Natural killer cell treated with Interleukin-12 subunit alpha and Interleukin-12 subunit beta and Interleukin-15 and Interleukin-18, amount 100 ng/mL, for 72 hours (primary cell): ENCODE data around the gene SPTLC3. TPM values are rescaled to one million over a fixed set of nuclear protein-coding genes. Genes with fewer than 3 reads are reported as not detected.

ENCODE experiments used
- ATAC-seq, 2 donors: fragments of 150-1000 bp; cut with Tn5 transposase in 1 of 2; sonication (Bioruptor Pico), chemical (Tn5 transposase) in 1 of 2; 2 replicates each; pipeline ENCODE4 v1.10.0; 2021
- DNase-seq: peaks from one replicate; pipeline ENCODE4 v3.0.0; 2022; ENCODE audit warnings: low spot score
- H3K27ac Mint-ChIP-seq, 2 donors: 1 replicate in 1 of 2; 2 replicates in 1 of 2; pipeline ENCODE4 v1.8.0; 2022; ENCODE audit warnings: mixed read lengths in 2 of 2, mild to moderate bottlenecking in 1 of 2, moderate library complexity in 1 of 2
- H3K27me3 Mint-ChIP-seq, 2 donors: 1 replicate in 1 of 2; 2 replicates in 1 of 2; pipeline ENCODE4 v1.8.0; 2022; ENCODE audit warnings: mixed read lengths in 2 of 2
- H3K36me3 Mint-ChIP-seq: one replicate; pipeline ENCODE4 v1.8.0; 2022; ENCODE audit warnings: mixed read lengths
- H3K4me1 Mint-ChIP-seq, 2 donors: 1 replicate in 1 of 2; 2 replicates in 1 of 2; pipeline ENCODE4 v1.8.0; 2022; ENCODE audit warnings: low read depth in 2 of 2, mixed read lengths in 2 of 2, mild to moderate bottlenecking in 1 of 2
- H3K4me3 Mint-ChIP-seq: one replicate; pipeline ENCODE4 v1.8.0; 2022; ENCODE audit warnings: mixed read lengths
- H3K9me3 Mint-ChIP-seq: 2 replicates; pipeline ENCODE4 v1.8.0; 2022; ENCODE audit warnings: mixed read lengths
- total RNA-seq, 2 donors: library from RNA; stranded (reverse); gene quantifications; one replicate each; pipeline ENCODE4 v1.2.3, GENCODE V29; 2022

Gene SPTLC3
- total RNA-seq, 2 donors from 2014 or later, result not detected

DNA sequence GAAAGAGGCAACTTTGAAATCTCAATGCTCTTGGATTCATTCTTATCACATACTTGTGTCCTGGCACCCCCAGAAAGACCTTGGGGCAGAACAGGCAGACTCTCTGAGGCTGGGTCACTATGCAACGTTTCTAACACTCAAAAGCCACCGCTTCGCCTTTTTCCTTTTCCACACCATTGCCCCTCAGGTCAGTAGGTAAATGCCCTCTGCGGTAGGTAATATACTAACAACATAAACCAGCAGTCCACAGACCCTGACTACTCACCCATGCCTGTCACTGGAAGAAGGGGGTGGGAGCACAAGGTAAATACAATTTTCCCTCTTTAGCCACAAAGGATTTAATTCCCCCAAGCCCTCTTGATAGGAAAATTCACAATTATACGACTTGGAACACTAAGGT is 6.5 kb upstream of the SPTLC3 start:
- H3K27me3 Mint-ChIP-seq, result peaks cover 0 to 9% of the 10 kb centered on the region in 2 donors
- H3K36me3 Mint-ChIP-seq, result no peaks in the 10 kb centered on the region
- H3K9me3 Mint-ChIP-seq, result no peaks in the 10 kb centered on the region
- DNase-seq (no peak), ATAC-seq (no peak)
- no peak overlapping the region for H3K4me3 Mint-ChIP-seq
- H3K27ac Mint-ChIP-seq, result no peak overlapping the region
- H3K4me1 Mint-ChIP-seq, result no peaks in the 10 kb centered on the region

DNA sequence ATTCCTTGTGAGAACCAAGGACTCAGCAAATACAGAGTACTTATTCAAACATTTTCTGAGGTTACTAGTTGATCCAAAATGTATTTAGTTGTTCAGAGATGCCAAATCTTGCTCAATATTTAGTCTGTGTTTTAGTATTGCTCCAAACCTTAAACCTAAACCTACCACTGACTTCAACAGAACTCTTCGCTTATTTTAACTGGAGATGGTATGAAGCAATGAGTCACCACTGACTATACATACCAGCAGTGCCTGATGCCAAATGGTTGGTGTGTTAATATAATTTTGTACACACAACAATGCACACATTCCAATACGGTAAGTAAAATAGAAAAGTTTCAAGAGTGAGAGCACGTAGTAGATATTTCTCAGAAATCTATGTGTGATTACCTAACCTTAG is 1.9 kb upstream of the SPTLC3 start:
- DNase-seq (no peak), ATAC-seq (no peak)
- H3K27ac Mint-ChIP-seq, result no peak overlapping the region
- H3K27me3 Mint-ChIP-seq, result peaks cover 0 to 5% of the 10 kb centered on the region in 2 donors
- peaks cover 20 to 25% of the 10 kb centered on the region in 2 donors for H3K4me1 Mint-ChIP-seq
- no peaks in the 10 kb centered on the region for H3K9me3 Mint-ChIP-seq
- no peaks in the 10 kb centered on the region for H3K36me3 Mint-ChIP-seq
- H3K4me3 Mint-ChIP-seq, result no peak overlapping the region

DNA sequence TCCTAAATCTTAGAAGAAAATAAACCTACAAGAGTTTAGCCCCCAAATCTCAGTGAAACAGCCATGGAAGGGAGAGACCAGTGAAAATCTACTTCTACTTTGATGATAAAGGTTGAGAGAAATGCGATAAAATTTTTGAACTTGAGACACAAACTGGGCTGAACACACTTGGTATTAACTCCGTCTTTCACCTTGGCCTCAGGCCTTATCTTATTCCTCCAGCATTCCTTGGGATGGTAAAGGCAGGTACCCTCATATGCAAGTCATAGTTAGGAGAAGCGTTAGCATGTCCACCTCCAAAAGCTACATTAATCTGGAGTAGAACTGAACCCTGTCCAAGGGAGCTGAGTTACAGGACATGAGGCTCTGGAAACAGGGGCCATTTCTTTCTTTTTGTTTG is 1.2 kb upstream of the SPTLC3 start:
- no peak overlapping the region for H3K4me3 Mint-ChIP-seq
- ATAC-seq (no peak), DNase-seq (no peak)
- no peaks in the 10 kb centered on the region for H3K9me3 Mint-ChIP-seq
- peaks cover 0 to 5% of the 10 kb centered on the region in 2 donors for H3K27me3 Mint-ChIP-seq
- peaks cover 20 to 25% of the 10 kb centered on the region in 2 donors for H3K4me1 Mint-ChIP-seq
- H3K27ac Mint-ChIP-seq, result no peak overlapping the region
- H3K36me3 Mint-ChIP-seq, result no peaks in the 10 kb centered on the region

DNA sequence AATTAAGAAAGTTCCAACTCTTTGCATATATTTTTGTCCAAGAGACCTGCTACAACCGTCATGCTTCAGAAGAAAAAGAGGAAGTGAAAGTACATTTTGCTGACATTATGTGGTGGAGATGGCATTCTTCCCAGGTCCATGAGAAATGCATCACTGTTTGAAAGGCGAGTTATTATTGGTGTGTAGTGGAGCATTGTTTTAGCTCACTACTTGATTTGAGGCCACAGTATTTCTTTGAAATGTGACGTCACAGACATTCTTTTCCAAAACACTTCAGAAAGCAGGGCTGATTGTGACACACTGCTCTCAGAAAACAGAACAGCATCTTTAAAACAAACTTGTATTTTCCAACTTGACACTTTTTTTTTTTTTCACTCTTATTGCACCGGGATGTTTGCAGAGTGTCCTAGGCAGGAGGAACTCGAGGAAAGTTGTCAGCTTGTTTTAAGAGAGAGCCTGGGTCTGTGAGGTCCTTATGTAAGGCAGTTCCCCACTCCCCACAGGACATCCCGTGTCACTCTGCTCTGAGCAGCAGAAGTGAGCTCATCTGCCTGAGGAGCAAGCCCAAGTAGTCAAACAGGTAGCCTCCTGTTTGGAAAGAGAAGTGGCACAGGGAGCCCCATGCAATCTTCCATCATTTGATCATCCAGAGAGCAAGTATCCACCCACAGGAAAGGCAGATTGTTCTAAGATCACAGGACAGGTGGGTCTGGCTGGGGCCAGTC is 1.1 kb downstream of the SPTLC3 start:
- Mint-ChIP-seq H3K4me1 (peaks cover 20 to 25% of the 10 kb centered on the region in 2 donors), H3K27me3 (peaks cover 0 to 5% of the 10 kb centered on the region in 2 donors), H3K9me3 (no peaks in the 10 kb centered on the region), H3K36me3 (peaks cover 6% of the 10 kb centered on the region), H3K4me3 (peak overlapping the region; percentile 66), H3K27ac (peak overlapping the region in 1 of 2 donors; percentile 31)
- ATAC-seq (peak in 1 of 2 donors; percentile 67), DNase-seq (no peak)

DNA sequence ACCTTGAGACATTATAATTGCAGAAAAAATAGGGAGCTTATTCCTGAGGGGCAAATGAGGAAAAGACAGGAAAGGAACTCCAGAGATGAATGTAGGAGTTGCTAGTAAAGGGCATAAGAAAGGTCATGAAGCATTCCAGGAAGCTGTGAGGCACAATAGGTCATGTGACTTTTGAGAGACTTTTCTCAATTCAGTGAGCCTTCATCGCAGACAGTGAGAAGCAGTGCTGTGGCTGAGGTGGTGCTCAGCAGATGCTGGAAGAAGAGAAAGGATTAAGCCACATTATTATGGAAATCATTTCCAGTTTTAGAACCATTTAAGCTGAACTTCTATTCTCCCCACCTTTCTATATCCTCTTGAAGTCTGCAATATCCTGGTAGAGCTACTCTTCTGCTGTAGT is 4.1 kb downstream of the SPTLC3 start:
- H3K27me3 Mint-ChIP-seq, result no peaks in the 10 kb centered on the region
- H3K27ac Mint-ChIP-seq, result no peak overlapping the region
- H3K36me3 Mint-ChIP-seq, result peaks cover 6% of the 10 kb centered on the region

DNA sequence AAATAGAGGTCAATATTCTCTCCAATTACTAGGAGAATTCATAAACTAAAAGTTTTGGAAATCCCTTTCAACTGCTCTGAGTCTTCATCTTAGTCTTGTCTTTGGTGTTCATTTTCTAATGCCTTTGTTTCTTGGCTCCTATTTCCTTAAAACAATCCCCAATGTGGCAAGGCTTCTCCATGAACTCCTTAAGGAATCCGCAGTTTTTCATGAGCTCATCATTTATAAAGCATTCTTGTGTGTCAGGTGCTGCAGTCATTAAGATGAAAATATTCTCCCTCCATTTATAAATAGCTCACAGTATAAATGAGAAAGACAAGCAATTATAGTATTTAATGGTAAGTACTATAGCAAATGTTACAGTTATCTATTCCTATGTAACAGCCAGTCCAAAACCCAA is 4.6 kb downstream of the SPTLC3 start:
- no peak overlapping the region for H3K4me3 Mint-ChIP-seq

More for the DNA sequence above, 4.1 kb downstream of the SPTLC3 start:
- Mint-ChIP-seq H3K9me3 (no peaks in the 10 kb centered on the region), H3K4me1 (peaks cover 20 to 25% of the 10 kb centered on the region in 2 donors), H3K4me3 (no peak overlapping the region)
- DNase-seq (no peak), ATAC-seq (no peak)

DNA sequence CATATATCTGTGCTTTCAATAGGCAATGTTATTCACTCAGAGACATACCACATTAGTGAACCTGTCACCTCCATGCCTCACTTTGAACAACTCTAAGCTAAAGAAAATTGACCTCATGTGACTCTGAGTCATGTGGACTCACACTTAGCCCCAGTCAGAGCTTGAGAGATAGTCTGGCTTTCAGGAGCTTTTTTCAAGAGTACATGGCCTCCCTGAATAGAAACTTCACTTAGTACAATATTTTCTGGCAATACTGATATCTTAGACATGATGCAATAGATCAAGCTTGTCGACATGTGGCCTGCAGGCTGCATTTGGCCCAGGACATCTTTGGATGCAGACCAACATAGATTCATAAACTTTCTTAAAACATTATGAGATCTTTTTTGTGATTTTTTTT is 8.5 kb downstream of the SPTLC3 start:
- DNase-seq, result no peak
- H3K4me1 Mint-ChIP-seq, result no peaks in the 10 kb centered on the region
- no peak overlapping the region for H3K27ac Mint-ChIP-seq
- H3K36me3 Mint-ChIP-seq, result peaks cover 18% of the 10 kb centered on the region
- no peaks in the 10 kb centered on the region for H3K27me3 Mint-ChIP-seq
- peaks cover 8% of the 10 kb centered on the region for H3K9me3 Mint-ChIP-seq
- H3K4me3 Mint-ChIP-seq, result no peak overlapping the region
- no peak for ATAC-seq

More for the DNA sequence above, 4.6 kb downstream of the SPTLC3 start:
- peaks cover 6% of the 10 kb centered on the region for H3K36me3 Mint-ChIP-seq
- H3K27me3 Mint-ChIP-seq, result no peaks in the 10 kb centered on the region
- H3K4me1 Mint-ChIP-seq, result peaks cover 20 to 25% of the 10 kb centered on the region in 2 donors
- DNase-seq (no peak), ATAC-seq (no peak)
- H3K9me3 Mint-ChIP-seq, result no peaks in the 10 kb centered on the region
- H3K27ac Mint-ChIP-seq, result no peak overlapping the region

DNA sequence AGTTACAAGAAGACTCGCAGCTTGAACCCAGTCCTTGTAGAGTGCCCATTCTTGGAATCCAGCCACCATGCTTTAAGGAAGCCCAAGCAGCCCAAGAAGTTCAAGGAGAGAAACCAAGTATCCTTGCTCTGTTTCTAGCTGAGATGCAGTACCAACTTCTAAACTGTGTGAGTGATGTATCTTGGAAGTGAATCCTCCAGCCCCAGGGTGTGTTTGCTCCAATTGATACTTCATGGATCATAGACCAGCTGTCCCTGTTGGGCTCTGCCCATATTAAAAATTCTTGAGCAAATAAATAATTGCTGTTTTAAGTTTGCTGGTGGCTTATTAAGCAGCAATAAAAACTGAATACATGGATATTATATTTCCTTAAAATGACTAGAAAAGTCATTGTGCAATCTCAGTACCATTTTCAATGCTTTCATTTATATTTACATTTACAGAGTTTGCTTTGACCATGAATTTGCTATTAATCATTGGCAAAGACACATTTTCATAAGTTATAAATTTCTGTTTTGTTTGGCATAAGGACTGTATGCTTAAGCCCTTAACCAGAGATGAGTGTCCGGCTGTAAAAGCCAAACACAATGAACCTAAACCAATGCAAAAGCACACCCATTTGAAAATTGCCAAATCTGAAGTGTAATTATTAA is 9.2 kb downstream of the SPTLC3 start:
- peaks cover 3 to 4% of the 10 kb centered on the region in 2 donors for H3K4me1 Mint-ChIP-seq
- DNase-seq (no peak), ATAC-seq (no peak)
- H3K4me3 Mint-ChIP-seq, result no peak overlapping the region
- peaks cover 24% of the 10 kb centered on the region for H3K36me3 Mint-ChIP-seq
- H3K27ac Mint-ChIP-seq, result no peak overlapping the region
- H3K9me3 Mint-ChIP-seq, result peaks cover 12% of the 10 kb centered on the region
- no peaks in the 10 kb centered on the region for H3K27me3 Mint-ChIP-seq

DNA sequence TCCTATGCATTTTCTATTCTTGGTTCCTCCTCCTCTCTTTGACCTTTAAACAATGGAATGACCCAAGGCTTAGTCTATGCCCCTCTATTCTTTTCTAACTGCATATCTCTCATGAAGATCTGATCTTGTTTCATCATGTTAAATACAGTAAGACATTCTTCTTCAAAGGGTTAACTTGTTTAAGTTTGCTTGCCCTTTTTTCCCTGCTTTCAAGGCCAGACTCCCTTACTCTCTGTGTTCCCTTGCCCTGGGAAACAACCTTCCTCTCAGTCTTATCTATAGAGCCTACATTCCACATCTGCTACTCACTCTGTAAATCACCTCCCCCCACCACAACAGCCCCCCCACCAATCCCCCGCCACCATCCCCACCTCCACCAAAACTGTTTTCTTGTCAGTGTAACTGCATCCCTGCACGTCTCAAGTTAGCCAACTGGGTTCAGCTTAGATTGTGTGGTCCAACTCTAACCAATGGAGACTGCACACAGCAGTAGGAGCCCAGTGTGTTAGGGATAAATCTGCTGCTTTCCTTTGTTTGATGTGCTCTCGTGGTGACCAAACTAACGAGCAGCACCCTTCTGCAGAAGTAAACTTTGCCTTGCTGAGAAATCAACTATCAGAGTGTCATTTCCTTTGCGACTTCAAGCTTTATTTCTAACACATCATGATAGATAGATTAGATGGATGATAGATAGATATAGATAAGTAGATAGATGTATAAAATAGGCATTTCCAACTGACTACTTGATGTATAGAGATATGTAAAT is 12.6 kb downstream of the SPTLC3 start:
- Mint-ChIP-seq H3K4me3 (no peak overlapping the region), H3K36me3 (peaks cover 22% of the 10 kb centered on the region), H3K27ac (no peak overlapping the region), H3K9me3 (peaks cover 14% of the 10 kb centered on the region), H3K4me1 (peaks cover 5 to 6% of the 10 kb centered on the region in 2 donors), H3K27me3 (no peaks in the 10 kb centered on the region)
- ATAC-seq, result no peak
- DNase-seq, result no peak

DNA sequence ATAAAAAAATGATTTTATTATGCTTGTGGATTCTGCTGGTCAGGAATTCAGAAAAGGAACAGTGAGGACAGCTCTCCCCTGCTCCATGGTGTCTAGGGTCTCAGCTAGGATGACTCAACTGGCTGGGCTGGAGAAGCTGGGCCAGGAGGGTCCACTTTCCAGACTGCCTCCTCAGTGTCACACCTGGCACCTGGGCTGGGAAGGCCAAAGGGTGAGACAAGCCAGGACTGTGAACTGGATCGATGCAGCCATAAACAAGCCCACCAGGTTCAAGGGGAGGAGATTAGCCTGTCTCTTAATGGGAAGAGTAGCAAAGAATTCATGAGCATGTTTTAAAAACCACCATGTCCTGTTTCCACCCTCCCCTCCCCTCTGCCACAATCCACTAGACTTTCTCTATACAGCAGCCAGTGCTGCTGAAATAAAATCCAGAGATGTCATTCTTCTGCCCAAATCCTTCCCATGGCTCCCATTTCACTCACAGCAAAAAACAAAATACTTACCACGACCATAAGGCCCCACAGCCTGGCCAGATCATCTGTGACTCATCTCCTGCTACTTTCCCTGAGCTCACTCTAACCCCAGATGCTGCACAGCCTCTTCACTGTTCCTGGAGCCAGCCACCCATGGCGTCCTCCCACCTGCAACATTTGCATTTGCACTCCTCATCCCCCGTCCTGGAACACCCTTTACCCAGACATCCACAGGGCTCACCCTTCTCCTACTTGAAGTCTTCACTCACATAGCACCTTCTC is 13.8 kb downstream of the SPTLC3 start:
- no peaks in the 10 kb centered on the region for H3K27me3 Mint-ChIP-seq
- H3K27ac Mint-ChIP-seq, result no peak overlapping the region
- ATAC-seq (no peak), DNase-seq (no peak)
- no peak overlapping the region for H3K4me3 Mint-ChIP-seq
- H3K9me3 Mint-ChIP-seq, result peaks cover 14% of the 10 kb centered on the region
- peaks cover 22% of the 10 kb centered on the region for H3K36me3 Mint-ChIP-seq
- H3K4me1 Mint-ChIP-seq, result peaks cover 5 to 6% of the 10 kb centered on the region in 2 donors

GRCh38 chr20:13024596-13024995 is 15.8 kb downstream of the SPTLC3 start:
- Mint-ChIP-seq H3K4me1 (peaks cover 5 to 6% of the 10 kb centered on the region in 2 donors), H3K27me3 (no peaks in the 10 kb centered on the region), H3K27ac (no peak overlapping the region), H3K4me3 (no peak overlapping the region), H3K9me3 (peaks cover 14% of the 10 kb centered on the region), H3K36me3 (peaks cover 22% of the 10 kb centered on the region)
- ATAC-seq, result no peak
- DNase-seq, result no peak

DNA sequence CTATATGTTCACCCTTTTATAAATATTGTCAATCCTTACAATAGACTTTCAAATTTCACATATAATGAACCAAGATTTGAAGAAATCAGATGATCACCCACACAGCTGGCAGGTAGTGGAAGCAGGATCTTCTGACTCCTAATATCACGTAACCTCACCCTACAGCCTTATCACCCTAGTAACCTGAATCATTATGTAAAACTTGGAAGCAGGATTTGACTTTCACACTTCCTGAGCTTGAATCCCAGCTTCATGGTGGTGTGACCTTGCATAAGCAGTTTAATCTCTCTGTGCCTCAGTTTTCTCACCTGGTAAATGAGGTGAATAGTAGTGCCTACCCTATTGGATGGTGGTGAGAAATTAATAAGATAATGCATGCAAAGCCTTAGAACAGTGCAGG is 16.4 kb downstream of the SPTLC3 start:
- ATAC-seq (no peak), DNase-seq (no peak)
- Mint-ChIP-seq H3K4me1 (peaks cover 5 to 6% of the 10 kb centered on the region in 2 donors), H3K4me3 (no peak overlapping the region), H3K9me3 (peaks cover 14% of the 10 kb centered on the region), H3K27ac (no peak overlapping the region), H3K36me3 (peaks cover 22% of the 10 kb centered on the region), H3K27me3 (no peaks in the 10 kb centered on the region)

GRCh38 chr20:13028001-13028400 is 19.2 kb downstream of the SPTLC3 start:
- Mint-ChIP-seq H3K27me3 (no peaks in the 10 kb centered on the region), H3K4me3 (no peak overlapping the region), H3K36me3 (peaks cover 4% of the 10 kb centered on the region), H3K27ac (no peak overlapping the region), H3K9me3 (peaks cover 5% of the 10 kb centered on the region), H3K4me1 (peaks cover 2% of the 10 kb centered on the region in 2 donors)
- ATAC-seq (no peak), DNase-seq (no peak)
